SK-N-SH (cell line): Measurements from ENCODE around the gene DGLUCY. TPM values are rescaled to one million over a fixed set of nuclear protein-coding genes. Genes with fewer than 3 reads are reported as not detected.
"Not testable (repeated sequence)": the region's sequence is repeated elsewhere in the genome, so short reads cannot be mapped to it uniquely, and the experiment has no call there.

Experiments used
- CTCF ChIA-PET: fragments of 300-600, 350-600 bp; formaldehyde crosslinking; extraction: SDS; loops from one replicate; lab custom pipeline; 2021; lab: Yijun Ruan, JAX
- POLR2A ChIA-PET: fragments of 350-600 bp; sonication (Branson Sonifier 250); formaldehyde crosslinking; extraction: SDS; loops from one replicate; lab custom pipeline; 2020; ENCODE audit warnings: antibody characterized with exemption, inconsistent platforms; lab: Yijun Ruan, JAX
- DNase-seq: peaks from one replicate; pipeline ENCODE4 v3.0.0; 2012
- H2AFZ ChIP-seq: fragments of 200-600 bp; sonication (generic); 2 replicates; pipeline ENCODE4 v1.8.1; 2016; ENCODE audit warnings: antibody characterized with exemption, mild to moderate bottlenecking, low read depth
- H3F3A ChIP-seq: fragments of 200-600 bp; sonication (generic); replicated peaks from 2 replicates; pipeline ENCODE3; 2016; ENCODE audit warnings: antibody characterized with exemption, mild to moderate bottlenecking; ENCODE audit not compliant: insufficient read depth
- H3K27ac ChIP-seq, 2 experiments: fragments of 200-500 bp in 1 of 2; fragments of 200-600 bp in 1 of 2; sonication (Bioruptor generic) in 1 of 2; sonication (generic), shearing (Covaris generic) in 1 of 2; 2 replicates each; pipeline versions ENCODE4 v1.5.1 to v1.6.1; 2014 to 2016; ENCODE audit warnings: low read depth in 2 of 2, inconsistent platforms in 1 of 2, low read length in 1 of 2, mild to moderate bottlenecking in 1 of 2, mixed read lengths in 1 of 2
- H3K27me3 ChIP-seq: fragments of 200-600 bp; sonication (generic), shearing (Covaris generic); 2 replicates; pipeline ENCODE4 v1.6.1; 2016; ENCODE audit warnings: mixed run types; ENCODE audit not compliant: insufficient read depth
- H3K36me3 ChIP-seq, 2 experiments: fragments of 200-500 bp in 1 of 2; fragments of 200-600 bp in 1 of 2; sonication (Bioruptor generic) in 1 of 2; sonication (generic) in 1 of 2; replicated peaks in 1 of 2; 2 replicates each; pipeline versions ENCODE3 to v1.5.1; 2014 to 2016; ENCODE audit warnings: low read length in 1 of 2, mild to moderate bottlenecking in 1 of 2; ENCODE audit not compliant: insufficient read depth in 2 of 2, control insufficient read depth in 1 of 2
- H3K4me1 ChIP-seq, 2 experiments: fragments of 200-500 bp in 1 of 2; fragments of 200-600 bp in 1 of 2; sonication (Bioruptor generic) in 1 of 2; sonication (generic), shearing (Covaris generic) in 1 of 2; 2 replicates each; pipeline versions ENCODE4 v1.5.1 to v1.6.1; 2014 to 2016; ENCODE audit warnings: low read depth in 1 of 2, low read length in 1 of 2, mixed run types in 1 of 2; ENCODE audit not compliant: insufficient read depth in 2 of 2, control insufficient read depth in 1 of 2
- H3K4me2 ChIP-seq: fragments of 200-600 bp; sonication (generic), shearing (Covaris generic); 2 replicates; pipeline ENCODE4 v1.6.1; 2017; ENCODE audit warnings: mixed run types
- H3K4me3 ChIP-seq, 2 experiments: fragments of 200-500 bp in 1 of 2; fragments of 200-600 bp in 1 of 2; sonication (Bioruptor generic) in 1 of 2; sonication (generic), shearing (Covaris generic) in 1 of 2; 2 replicates each; pipeline versions ENCODE4 v1.5.1 to v1.8.1; 2014 to 2016; ENCODE audit warnings: low read depth in 2 of 2, inconsistent platforms in 1 of 2, low read length in 1 of 2, mild to moderate bottlenecking in 1 of 2, mixed read lengths in 1 of 2, moderate library complexity in 1 of 2
- H3K79me2 ChIP-seq: fragments of 200-600 bp; sonication (generic); 2 replicates; pipeline ENCODE4 v1.8.1; 2017; ENCODE audit warnings: mild to moderate bottlenecking; ENCODE audit not compliant: insufficient read depth
- H3K9ac ChIP-seq: fragments of 200-600 bp; sonication (generic); 2 replicates; pipeline ENCODE4 v1.6.1; 2017; ENCODE audit warnings: mixed run types
- H3K9me2 ChIP-seq: fragments of 200-600 bp; sonication (generic); 2 replicates; pipeline ENCODE4 v1.6.1; 2017; ENCODE audit warnings: mixed run types
- H3K9me3 ChIP-seq: fragments of 200-600 bp; sonication (generic); 2 replicates; pipeline ENCODE4 v1.6.1; 2017; ENCODE audit warnings: mixed run types, mild to moderate bottlenecking, moderate library complexity
- H4K20me1 ChIP-seq: fragments of 200-600 bp; sonication (generic); 2 replicates; pipeline ENCODE4 v1.6.1; 2017; ENCODE audit warnings: mild to moderate bottlenecking, mixed run types; ENCODE audit not compliant: insufficient read depth
- CHD2 ChIP-seq: fragments of 150-350 bp; IDR thresholded peaks from 2 replicates; pipeline ENCODE4 v1.6.1; 2018; ENCODE audit warnings: low read length; ENCODE audit not compliant: partially characterized antibody
- EP300 ChIP-seq, 2 experiments: IDR thresholded peaks; 2 replicates each; pipeline versions ENCODE4 v1.4.0 to v1.6.1; 2012; ENCODE audit warnings: borderline replicate concordance in 1 of 2, low read depth in 1 of 2, low read length in 1 of 2
- EZH2phosphoT487 ChIP-seq: fragments of 200-600 bp; sonication (generic); IDR thresholded peaks from 2 replicates; pipeline ENCODE4 v1.6.1; 2017; ENCODE audit warnings: low read depth, mixed run types, mild to moderate bottlenecking, antibody characterized with exemption, moderate library complexity, borderline replicate concordance
- FOXM1 ChIP-seq: IDR thresholded peaks from 2 replicates; pipeline ENCODE4 v1.4.0; 2012; ENCODE audit warnings: low read depth, mild to moderate bottlenecking
- NFIC ChIP-seq: IDR thresholded peaks from 2 replicates; pipeline ENCODE4 v1.4.0; 2012; ENCODE audit warnings: borderline replicate concordance
- NRF1 ChIP-seq: IDR thresholded peaks from 2 replicates; pipeline ENCODE4 v1.6.1; 2012; ENCODE audit warnings: low read depth, mild to moderate bottlenecking, low read length
- POLR2AphosphoS5 ChIP-seq: IDR thresholded peaks from 2 replicates; pipeline ENCODE4 v1.6.1; 2012; ENCODE audit warnings: low read depth, low read length
- RCOR1 ChIP-seq: fragments of 150-350 bp; IDR thresholded peaks from 2 replicates; pipeline ENCODE4 v1.6.1; 2017; ENCODE audit warnings: antibody characterized with exemption, low read length
- SIN3A ChIP-seq: IDR thresholded peaks from 2 replicates; pipeline ENCODE4 v1.6.1; 2012; ENCODE audit warnings: low read depth, mild to moderate bottlenecking, low read length, moderate library complexity, borderline replicate concordance
- SMC3 ChIP-seq: IDR thresholded peaks from 2 replicates; pipeline ENCODE4 v1.6.1; 2012; ENCODE audit warnings: low read depth, low read length, improper control_type of control experiment
- TAF1 ChIP-seq: IDR thresholded peaks from 2 replicates; pipeline ENCODE4 v1.6.1; 2012; ENCODE audit warnings: low read depth, mild to moderate bottlenecking, low read length, moderate library complexity, borderline replicate concordance
- TCF12 ChIP-seq: IDR thresholded peaks from 2 replicates; pipeline ENCODE4 v1.4.0; 2012
- TEAD4 ChIP-seq: IDR thresholded peaks from 2 replicates; pipeline ENCODE4 v1.4.0; 2012; ENCODE audit warnings: mild to moderate bottlenecking, borderline replicate concordance; ENCODE audit not compliant: insufficient read depth
- WGBS: methylation state at CpG from one replicate; pipeline ENCODE4 v1.1.6; 2017; ENCODE audit warnings: low lambda C conversion rate; 5-methylcytosine and 5-hydroxymethylcytosine counted together
- polyA plus RNA-seq, 3 experiments: library from polyadenylated mRNA; depleted of rRNA; stranded (reverse); fragments of >200 nt; gene quantifications; 2 replicates each; pipeline ENCODE4 v1.2.3, GENCODE V29; 2012
- TF ChIP-seq, protein P1 (sequence below): fragments of 200-600 bp; sonication (generic); IDR thresholded peaks from 2 replicates; pipeline ENCODE4 v1.6.1; 2017; ENCODE audit warnings: antibody characterized with exemption, mild to moderate bottlenecking, moderate library complexity
- TF ChIP-seq, protein P2 (sequence below): IDR thresholded peaks from 2 replicates; pipeline ENCODE4; 2012

Gene DGLUCY
- polyA plus RNA-seq, 1 of the 3 experiments (the other 2 are of a cell fraction), result 17.2 TPM

DNA sequence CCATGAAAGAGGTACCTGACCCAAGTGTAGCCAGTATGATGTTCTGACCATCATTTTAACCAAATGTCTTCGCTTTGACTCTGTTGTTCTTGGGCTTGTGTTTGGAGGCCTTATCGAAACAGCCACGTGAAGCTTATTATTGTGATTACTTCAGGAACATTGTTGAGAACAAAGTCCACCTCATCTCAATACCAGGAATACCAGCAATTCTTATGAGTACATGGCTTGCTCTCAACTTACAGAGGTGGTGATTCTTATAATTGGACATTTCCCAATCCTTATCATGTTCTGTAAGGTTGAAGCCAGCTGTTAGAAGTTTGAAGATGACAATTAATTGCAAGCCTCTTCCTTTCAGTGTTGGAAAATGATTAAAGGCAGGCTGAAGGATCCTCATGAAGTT, 31.6 kb upstream of the DGLUCY start:
- no peaks in the 10 kb centered on the region for H4K20me1 ChIP-seq
- H3K36me3 ChIP-seq, result no peaks in the 10 kb centered on the region
- H3K4me2 ChIP-seq, result no peak overlapping the region
- H3K9ac ChIP-seq, result no peak overlapping the region
- no peaks in the 10 kb centered on the region for H3K79me2 ChIP-seq
- no peak for DNase-seq
- no peaks in the 10 kb centered on the region for H3F3A ChIP-seq
- H3K9me2 ChIP-seq, result no peaks in the 10 kb centered on the region
- H3K27me3 ChIP-seq, result no peaks in the 10 kb centered on the region
- no peaks in the 10 kb centered on the region for H3K4me1 ChIP-seq
- no peaks in the 10 kb centered on the region for H3K9me3 ChIP-seq
- no peak overlapping the region for H2AFZ ChIP-seq
- H3K27ac ChIP-seq, result no peak overlapping the region
- TF ChIP-seq CHD2, result no peak
- no peak for TF ChIP-seq EZH2phosphoT487
- TF ChIP-seq NFIC, result no peak
- TF ChIP-seq, protein P1, sequence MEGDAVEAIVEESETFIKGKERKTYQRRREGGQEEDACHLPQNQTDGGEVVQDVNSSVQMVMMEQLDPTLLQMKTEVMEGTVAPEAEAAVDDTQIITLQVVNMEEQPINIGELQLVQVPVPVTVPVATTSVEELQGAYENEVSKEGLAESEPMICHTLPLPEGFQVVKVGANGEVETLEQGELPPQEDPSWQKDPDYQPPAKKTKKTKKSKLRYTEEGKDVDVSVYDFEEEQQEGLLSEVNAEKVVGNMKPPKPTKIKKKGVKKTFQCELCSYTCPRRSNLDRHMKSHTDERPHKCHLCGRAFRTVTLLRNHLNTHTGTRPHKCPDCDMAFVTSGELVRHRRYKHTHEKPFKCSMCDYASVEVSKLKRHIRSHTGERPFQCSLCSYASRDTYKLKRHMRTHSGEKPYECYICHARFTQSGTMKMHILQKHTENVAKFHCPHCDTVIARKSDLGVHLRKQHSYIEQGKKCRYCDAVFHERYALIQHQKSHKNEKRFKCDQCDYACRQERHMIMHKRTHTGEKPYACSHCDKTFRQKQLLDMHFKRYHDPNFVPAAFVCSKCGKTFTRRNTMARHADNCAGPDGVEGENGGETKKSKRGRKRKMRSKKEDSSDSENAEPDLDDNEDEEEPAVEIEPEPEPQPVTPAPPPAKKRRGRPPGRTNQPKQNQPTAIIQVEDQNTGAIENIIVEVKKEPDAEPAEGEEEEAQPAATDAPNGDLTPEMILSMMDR, result no peak
- no peak for TF ChIP-seq TCF12
- TF ChIP-seq, protein P2, sequence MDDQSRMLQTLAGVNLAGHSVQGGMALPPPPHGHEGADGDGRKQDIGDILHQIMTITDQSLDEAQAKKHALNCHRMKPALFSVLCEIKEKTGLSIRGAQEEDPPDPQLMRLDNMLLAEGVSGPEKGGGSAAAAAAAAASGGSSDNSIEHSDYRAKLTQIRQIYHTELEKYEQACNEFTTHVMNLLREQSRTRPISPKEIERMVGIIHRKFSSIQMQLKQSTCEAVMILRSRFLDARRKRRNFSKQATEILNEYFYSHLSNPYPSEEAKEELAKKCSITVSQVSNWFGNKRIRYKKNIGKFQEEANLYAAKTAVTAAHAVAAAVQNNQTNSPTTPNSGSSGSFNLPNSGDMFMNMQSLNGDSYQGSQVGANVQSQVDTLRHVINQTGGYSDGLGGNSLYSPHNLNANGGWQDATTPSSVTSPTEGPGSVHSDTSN, result no peak
- TF ChIP-seq TEAD4, result no peak
- no peak for TF ChIP-seq RCOR1
- TF ChIP-seq, all 33 proteins: peak for 0
- ChIA-PET POLR2A (no interaction called here), CTCF (interaction anchor here (1.0 to 1.2 kb wide), 2 partner anchors 11 to 21 kb away, joined by 3 read pairs; no protein-coding TSS in a partner anchor)
- 80% methylated on average over 3 of the region's 3 CpGs for WGBS
- H3K4me3 ChIP-seq, result no peak overlapping the region

DNA sequence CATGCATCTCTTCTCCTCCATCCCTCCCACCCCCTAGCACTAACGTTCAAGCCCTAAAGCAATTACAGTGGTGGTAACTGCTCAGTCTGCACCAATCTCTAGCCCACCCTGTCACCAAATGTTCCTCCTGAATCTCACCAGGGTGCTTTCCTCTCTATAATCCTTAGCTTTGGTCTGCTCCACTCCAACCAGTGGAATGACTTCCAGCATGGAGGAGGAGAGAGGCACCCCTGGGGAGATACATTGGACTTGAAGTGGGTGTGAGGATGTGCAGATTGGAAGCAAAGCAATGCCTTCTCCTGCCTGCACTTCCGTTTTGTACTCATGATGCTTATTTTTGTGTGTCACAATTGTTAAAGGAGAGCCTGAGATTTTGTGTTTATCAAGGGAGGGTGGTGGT, 29.4 kb upstream of the DGLUCY start:
- Histone ChIP-seq H3K79me2 (no peaks in the 10 kb centered on the region), H2AFZ (no peak overlapping the region), H4K20me1 (no peaks in the 10 kb centered on the region), H3K27me3 (no peaks in the 10 kb centered on the region; the same call in 1 of the 2 replicates), H3K9ac (no peak overlapping the region), H3K9me2 (no peaks in the 10 kb centered on the region), H3K4me1 (peaks cover 0 to 8% of the 10 kb centered on the region in 2 experiments; a peak in 1 of 4 replicates), H3K9me3 (no peaks in the 10 kb centered on the region), H3K4me3 (no peak overlapping the region), H3F3A (no peaks in the 10 kb centered on the region), H3K4me2 (no peak overlapping the region), H3K27ac (no peak overlapping the region), H3K36me3 (no peaks in the 10 kb centered on the region)
- POLR2A ChIA-PET, result no interaction called here
- WGBS, result 27% methylated on average over 2 of the region's 2 CpGs
- DNase-seq, result no peak
- TF ChIP-seq POLR2AphosphoS5 (no peak), TEAD4 (no peak), RCOR1 (no peak), FOXM1 (no peak), NRF1 (no peak), SMC3 (no peak), EP300 (IDR thresholded peaks at IDR 0.05; ENCODE audit: borderline replicate concordance in 1 of 2, low read depth in 1 of 2, low read length in 1 of 2) (no peak), TAF1 (no peak), NFIC (no peak), SIN3A (no peak)
- CTCF ChIA-PET, result no interaction called here

DNA sequence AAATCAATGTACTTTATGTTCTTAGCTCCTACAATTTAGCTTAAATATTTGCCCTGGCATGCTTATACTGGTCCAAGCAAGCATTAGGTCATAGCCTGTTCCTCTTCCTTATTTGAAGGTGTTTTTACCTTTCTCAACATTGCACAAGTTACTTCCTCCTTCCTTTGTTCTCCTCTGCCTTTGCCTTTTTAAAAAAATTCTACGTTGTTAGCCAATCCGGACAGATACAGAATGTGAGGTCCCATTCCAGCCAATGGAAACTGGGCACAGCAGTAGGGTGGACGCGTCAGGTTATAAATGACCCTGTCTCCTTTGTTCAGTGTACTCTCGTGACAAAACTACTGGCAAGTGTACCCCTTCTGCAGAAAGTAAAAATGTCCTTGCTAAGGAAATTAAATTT, 26.4 kb upstream of the DGLUCY start:
- H3K4me2 ChIP-seq, H3K27ac ChIP-seq, H3K36me3 ChIP-seq, H3K9me3 ChIP-seq, H3K9me2 ChIP-seq, H4K20me1 ChIP-seq, H3K4me1 ChIP-seq, DNase-seq, H2AFZ ChIP-seq, H3K27me3 ChIP-seq, POLR2A ChIA-PET, H3F3A ChIP-seq, H3K79me2 ChIP-seq, H3K9ac ChIP-seq, H3K4me3 ChIP-seq: not testable (repeated sequence)
- CTCF ChIA-PET, result interaction anchor here (0.8 to 1.1 kb wide), 2 partner anchors 23 to 184 kb away, joined by 3 to 5 read pairs; no protein-coding TSS in a partner anchor
- 77% methylated on average over 5 of the region's 5 CpGs for WGBS
